HG02642 (cell line): ENCODE measurements around the gene HELZ2.

Experiments used
- ATAC-seq: cut with Tn5 transposase; IDR thresholded peaks from one replicate; pipeline ENCODE4 v1.9.1; 2021; ENCODE audit warnings: mild to moderate bottlenecking; ENCODE audit not compliant: unreplicated experiment, poor library complexity

HELZ2 gene

GRCh38 chr20:63598479-63599395 is 24.7 kb upstream of the HELZ2 start:
- no peak for ATAC-seq

- ATAC-seq: no peak
These were observed 23.8 kb upstream of the HELZ2 start for GRCh38 chr20:63597651-63598478.

GRCh38 chr20:63596423-63596822 is 22.4 kb upstream of the HELZ2 start:
- no peak for ATAC-seq

- ATAC-seq: no peak
These were observed 21.5 kb upstream of the HELZ2 start for GRCh38 chr20:63595416-63596127.

GRCh38 chr20:63594043-63594561 is 20.1 kb upstream of the HELZ2 start:
- no peak for ATAC-seq

GRCh38 chr20:63592661-63593060 is 18.6 kb upstream of the HELZ2 start:
- no peak for ATAC-seq

- ATAC-seq: no peak
These were observed 17.8 kb upstream of the HELZ2 start for GRCh38 chr20:63591786-63592355.

- no peak for ATAC-seq
These were observed 17.1 kb upstream of the HELZ2 start for GRCh38 chr20:63591147-63591533.

- no peak for ATAC-seq
These were observed 16.4 kb upstream of the HELZ2 start for GRCh38 chr20:63590218-63591146.

- ATAC-seq: no peak
These were observed 15.5 kb upstream of the HELZ2 start for GRCh38 chr20:63589261-63590217.

- no peak for ATAC-seq
These were observed 14.6 kb upstream of the HELZ2 start for GRCh38 chr20:63588641-63589041.

- no peak for ATAC-seq
These were observed 13.9 kb upstream of the HELZ2 start for GRCh38 chr20:63587776-63588591.

GRCh38 chr20:63587256-63587655 is 13.2 kb upstream of the HELZ2 start:
- ATAC-seq: no peak

- no peak for ATAC-seq
These were observed 12.8 kb upstream of the HELZ2 start for GRCh38 chr20:63586797-63587196.

- ATAC-seq: no peak
These were observed 11.9 kb upstream of the HELZ2 start for GRCh38 chr20:63585616-63586565.
